GM21737 (cell line): ENCODE measurements around the gene ADAD1.
"Not testable (repeated sequence)": the region's sequence is repeated elsewhere in the genome, so short reads cannot be mapped to it uniquely, and the experiment has no call there.

ENCODE experiments used
- ATAC-seq: cut with Tn5 transposase; IDR thresholded peaks from one replicate; pipeline ENCODE4 v1.9.1; 2021; ENCODE audit warnings: mild to moderate bottlenecking, moderate library complexity; ENCODE audit not compliant: unreplicated experiment

The ADAD1 gene

GRCh38 chr4:122378711-122379110 lies at the start of gene ADAD1:
Gene ADAD1 (plus strand): TSS chr4:122379011. CDS start chr4:122380070, 1,059 bp downstream.
- ATAC-seq = no peak

GRCh38 chr4:122329876-122330565 lies 48.8 kb upstream of the ADAD1 start:
- no peak for ATAC-seq

- no peak for ATAC-seq
Observed at GRCh38 chr4:122331195-122331594, 47.6 kb upstream of the ADAD1 start.

GRCh38 chr4:122334828-122335227 lies 44.0 kb upstream of the ADAD1 start:
- no peak for ATAC-seq

GRCh38 chr4:122341886-122342285 lies 36.9 kb upstream of the ADAD1 start:
- ATAC-seq = no peak

GRCh38 chr4:122346036-122346435 lies 32.8 kb upstream of the ADAD1 start:
- ATAC-seq = no peak

- ATAC-seq = no peak
Observed at GRCh38 chr4:122346503-122346902, 32.3 kb upstream of the ADAD1 start.

- ATAC-seq = no peak
Observed at GRCh38 chr4:122356317-122356808, 22.4 kb upstream of the ADAD1 start.

- no peak for ATAC-seq
Observed at GRCh38 chr4:122360754-122361153, 18.1 kb upstream of the ADAD1 start.

- no peak for ATAC-seq
Observed at GRCh38 chr4:122364700-122365404, 14.0 kb upstream of the ADAD1 start.

- ATAC-seq = not testable (repeated sequence)
Observed at GRCh38 chr4:122368786-122369185, 10.0 kb upstream of the ADAD1 start.

- no peak for ATAC-seq
Observed at GRCh38 chr4:122377352-122377751, 1.5 kb upstream of the ADAD1 start.

GRCh38 chr4:122379239-122379638 lies 428 bp downstream of the ADAD1 start:
- no peak for ATAC-seq

GRCh38 chr4:122383341-122383740 lies 4.5 kb downstream of the ADAD1 start:
- no peak for ATAC-seq

- no peak for ATAC-seq
Observed at GRCh38 chr4:122384245-122384644, 5.4 kb downstream of the ADAD1 start.

- no peak for ATAC-seq
Observed at GRCh38 chr4:122393276-122393675, 14.5 kb downstream of the ADAD1 start.

- no peak for ATAC-seq
Observed at GRCh38 chr4:122403861-122404260, 25.1 kb downstream of the ADAD1 start.

- no peak for ATAC-seq
Observed at GRCh38 chr4:122412547-122412946, 33.7 kb downstream of the ADAD1 start.

GRCh38 chr4:122423246-122423645 lies 44.4 kb downstream of the ADAD1 start:
- ATAC-seq = no peak

- no peak for ATAC-seq
Observed at GRCh38 chr4:122431351-122431750, 52.5 kb downstream of the ADAD1 start.

- no peak for ATAC-seq
Observed at GRCh38 chr4:122434285-122434684, 55.5 kb downstream of the ADAD1 start.

- ATAC-seq = no peak
Observed at GRCh38 chr4:122450847-122451246, 72.0 kb downstream of the ADAD1 start.
